ENCODE measurements around the gene IGFBP5. TPM values are rescaled to one million over a fixed set of nuclear protein-coding genes. Genes with fewer than 3 reads are reported as not detected.

IGFBP5 gene
- total RNA-seq, 3 donors from 2014 or later, result 161 to 1,107 (median 177) TPM

DNA sequence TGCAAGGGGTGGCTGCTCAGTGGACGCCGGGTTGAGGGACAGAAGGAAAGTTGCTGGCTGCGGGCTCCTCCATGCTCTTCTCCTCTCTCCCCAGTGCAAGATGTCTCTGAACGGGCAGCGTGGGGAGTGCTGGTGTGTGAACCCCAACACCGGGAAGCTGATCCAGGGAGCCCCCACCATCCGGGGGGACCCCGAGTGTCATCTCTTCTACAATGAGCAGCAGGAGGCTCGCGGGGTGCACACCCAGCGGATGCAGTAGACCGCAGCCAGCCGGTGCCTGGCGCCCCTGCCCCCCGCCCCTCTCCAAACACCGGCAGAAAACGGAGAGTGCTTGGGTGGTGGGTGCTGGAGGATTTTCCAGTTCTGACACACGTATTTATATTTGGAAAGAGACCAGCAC, 31.5 kb downstream of the IGFBP5 start:
- Histone ChIP-seq H3K36me3 (no peaks in the 10 kb centered on the region), H3K4me3 (no peak overlapping the region), H3K9me3 (no peaks in the 10 kb centered on the region), H3K27me3 (no peaks in the 10 kb centered on the region), H3K4me1 (peaks cover 0 to 9% of the 10 kb centered on the region in 2 donors), H3K27ac (no peak overlapping the region)
- DNase-seq (ENCODE audit: low spot score in 2 of 2), result no peak
- TF ChIP-seq, protein P1, sequence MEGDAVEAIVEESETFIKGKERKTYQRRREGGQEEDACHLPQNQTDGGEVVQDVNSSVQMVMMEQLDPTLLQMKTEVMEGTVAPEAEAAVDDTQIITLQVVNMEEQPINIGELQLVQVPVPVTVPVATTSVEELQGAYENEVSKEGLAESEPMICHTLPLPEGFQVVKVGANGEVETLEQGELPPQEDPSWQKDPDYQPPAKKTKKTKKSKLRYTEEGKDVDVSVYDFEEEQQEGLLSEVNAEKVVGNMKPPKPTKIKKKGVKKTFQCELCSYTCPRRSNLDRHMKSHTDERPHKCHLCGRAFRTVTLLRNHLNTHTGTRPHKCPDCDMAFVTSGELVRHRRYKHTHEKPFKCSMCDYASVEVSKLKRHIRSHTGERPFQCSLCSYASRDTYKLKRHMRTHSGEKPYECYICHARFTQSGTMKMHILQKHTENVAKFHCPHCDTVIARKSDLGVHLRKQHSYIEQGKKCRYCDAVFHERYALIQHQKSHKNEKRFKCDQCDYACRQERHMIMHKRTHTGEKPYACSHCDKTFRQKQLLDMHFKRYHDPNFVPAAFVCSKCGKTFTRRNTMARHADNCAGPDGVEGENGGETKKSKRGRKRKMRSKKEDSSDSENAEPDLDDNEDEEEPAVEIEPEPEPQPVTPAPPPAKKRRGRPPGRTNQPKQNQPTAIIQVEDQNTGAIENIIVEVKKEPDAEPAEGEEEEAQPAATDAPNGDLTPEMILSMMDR (IDR thresholded peaks at IDR 0.05), result no peak
- TF ChIP-seq POLR2AphosphoS5 (IDR thresholded peaks at IDR 0.05) (no peak), POLR2A (IDR thresholded peaks at IDR 0.05) (no peak)
- intact Hi-C loops (cut with DNase I; ENCODE audit: low total_unique reads), result loop anchor here (10.0 kb wide), 1 partner anchor 559 kb away; the partner anchor contains the start of gene XRCC5

DNA sequence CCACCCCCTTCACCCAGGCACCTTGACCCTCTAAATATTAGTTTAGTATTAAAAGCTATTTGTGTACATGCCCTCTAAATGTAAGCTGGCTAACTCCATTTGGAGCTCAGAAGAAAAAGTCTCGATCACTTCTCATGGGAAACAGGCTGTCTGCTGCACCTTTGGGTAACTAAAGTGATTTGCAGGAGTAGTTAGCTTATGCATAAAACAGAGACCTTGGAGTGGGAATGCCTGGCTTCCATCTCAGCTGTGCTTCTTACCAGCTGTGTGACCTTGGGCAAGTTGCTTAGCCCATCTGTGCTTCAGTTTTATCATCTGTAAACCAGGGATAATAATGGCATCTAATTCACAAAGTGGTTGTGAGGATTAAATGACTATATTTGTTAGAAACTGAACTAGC, 32.2 kb downstream of the IGFBP5 start:
- DNase-seq (ENCODE audit: low spot score in 2 of 2), result no peak
- no peak overlapping the region for H3K27ac ChIP-seq
- H3K4me3 ChIP-seq, result no peak overlapping the region
- H3K4me1 ChIP-seq, result peaks cover 0 to 9% of the 10 kb centered on the region in 2 donors
- no peaks in the 10 kb centered on the region for H3K27me3 ChIP-seq
- no peaks in the 10 kb centered on the region for H3K36me3 ChIP-seq
- TF ChIP-seq POLR2AphosphoS5 (IDR thresholded peaks at IDR 0.05) (no peak), POLR2A (IDR thresholded peaks at IDR 0.05) (no peak)
- TF ChIP-seq, protein P1 (IDR thresholded peaks at IDR 0.05), result no peak
- intact Hi-C loops (cut with DNase I; ENCODE audit: low total_unique reads), result loop anchor here (10.0 kb wide), 1 partner anchor 558 kb away; the partner anchor contains the start of gene XRCC5
- no peaks in the 10 kb centered on the region for H3K9me3 ChIP-seq

GRCh38 chr2:216661639-216662375, 33.5 kb downstream of the IGFBP5 start:
- H3K36me3 ChIP-seq, result no peaks in the 10 kb centered on the region
- TF ChIP-seq POLR2AphosphoS5 (IDR thresholded peaks at IDR 0.05) (no peak), POLR2A (IDR thresholded peaks at IDR 0.05) (no peak)
- TF ChIP-seq, protein P1 (IDR thresholded peaks at IDR 0.05), result no peak
- H3K27ac ChIP-seq, result no peak overlapping the region
- no peak overlapping the region for H3K4me3 ChIP-seq
- no peak for DNase-seq (ENCODE audit: low spot score in 2 of 2)
- intact Hi-C loops (cut with DNase I; ENCODE audit: low total_unique reads), result loop anchor here (10.0 kb wide), 1 partner anchor 557 kb away; the partner anchor contains the start of gene XRCC5
- H3K4me1 ChIP-seq, result peaks cover 0 to 9% of the 10 kb centered on the region in 2 donors
- no peaks in the 10 kb centered on the region for H3K9me3 ChIP-seq
- no peaks in the 10 kb centered on the region for H3K27me3 ChIP-seq

DNA sequence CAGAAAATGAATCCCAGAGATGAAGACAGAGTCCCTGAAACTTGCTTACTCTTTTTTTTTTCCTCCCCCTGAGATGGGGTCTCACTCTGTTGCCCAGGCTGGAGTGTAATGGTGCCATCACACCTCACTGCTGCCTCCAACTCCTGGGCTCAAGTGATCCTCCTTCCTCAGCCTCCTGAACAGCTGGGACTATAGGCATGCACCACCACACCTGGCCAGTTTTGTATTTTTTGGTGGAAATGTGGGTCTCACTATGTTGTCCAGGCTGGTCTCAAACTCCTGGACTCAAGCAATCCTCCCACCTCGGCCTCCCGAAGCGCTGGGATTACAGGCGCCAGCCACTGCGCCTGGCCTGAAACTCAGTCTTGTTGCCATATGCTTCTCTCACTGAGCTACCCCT, 34.3 kb downstream of the IGFBP5 start:
- Histone ChIP-seq H3K9me3 (no peaks in the 10 kb centered on the region), H3K4me1 (peaks cover 0 to 7% of the 10 kb centered on the region in 2 donors), H3K36me3 (no peaks in the 10 kb centered on the region), H3K4me3 (no peak overlapping the region), H3K27ac (no peak overlapping the region), H3K27me3 (no peaks in the 10 kb centered on the region)
- intact Hi-C loops (cut with DNase I; ENCODE audit: low total_unique reads), result loop anchor here (10.0 kb wide), 1 partner anchor 556 kb away; the partner anchor contains the start of gene XRCC5
- TF ChIP-seq POLR2AphosphoS5 (IDR thresholded peaks at IDR 0.05) (no peak), POLR2A (IDR thresholded peaks at IDR 0.05) (no peak)
- TF ChIP-seq, protein P1 (IDR thresholded peaks at IDR 0.05), result no peak
- no peak for DNase-seq (ENCODE audit: low spot score in 2 of 2)

DNA sequence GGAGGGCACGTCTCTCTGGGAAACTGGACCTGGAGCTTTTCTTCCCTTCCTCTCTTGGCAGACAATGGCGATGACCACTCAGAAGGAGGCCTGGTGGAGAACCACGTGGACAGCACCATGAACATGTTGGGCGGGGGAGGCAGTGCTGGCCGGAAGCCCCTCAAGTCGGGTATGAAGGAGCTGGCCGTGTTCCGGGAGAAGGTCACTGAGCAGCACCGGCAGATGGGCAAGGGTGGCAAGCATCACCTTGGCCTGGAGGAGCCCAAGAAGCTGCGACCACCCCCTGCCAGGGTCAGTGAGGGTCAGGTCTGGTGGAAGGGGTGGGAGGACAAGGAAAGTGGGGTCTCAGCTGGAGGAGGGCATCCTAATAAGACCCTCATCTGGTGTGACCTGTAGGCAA, 34.9 kb downstream of the IGFBP5 start:
- H3K27me3 ChIP-seq, result no peaks in the 10 kb centered on the region
- peaks cover 0 to 1% of the 10 kb centered on the region in 2 donors for H3K4me1 ChIP-seq
- intact Hi-C loops (cut with DNase I; ENCODE audit: low total_unique reads), result loop anchor here (10.0 kb wide), 1 partner anchor 556 kb away; the partner anchor contains the start of gene XRCC5
- H3K36me3 ChIP-seq, result no peaks in the 10 kb centered on the region
- H3K9me3 ChIP-seq, result no peaks in the 10 kb centered on the region
- no peak for DNase-seq (ENCODE audit: low spot score in 2 of 2)
- no peak overlapping the region for H3K4me3 ChIP-seq
- H3K27ac ChIP-seq, result no peak overlapping the region
- TF ChIP-seq POLR2AphosphoS5 (IDR thresholded peaks at IDR 0.05) (no peak), POLR2A (IDR thresholded peaks at IDR 0.05) (no peak)
- TF ChIP-seq, protein P1 (IDR thresholded peaks at IDR 0.05), result no peak

Data from breast epithelium (tissue), 4 donors.